SK-N-SH treated with all-trans-retinoic acid at 6 μM for 48 hours (cell line): ENCODE measurements around the gene THOC7.

Experiments used
- ATAC-seq: fragments of 200-7000 bp; cut with Tn5 transposase; 3 replicates; pipeline ENCODE4 v1.9.1; 2020; ENCODE audit warnings: mild to moderate bottlenecking, moderate library complexity
- ARNTL ChIP-seq: fragments of 450-650 bp; formaldehyde crosslinking; IDR thresholded peaks from 2 replicates; pipeline ENCODE4 v1.5.0; 2020; ENCODE audit warnings: low read depth, mild to moderate bottlenecking, moderate library complexity, borderline replicate concordance
- BACH2 ChIP-seq: fragments of 250-450 bp; sonication (Bioruptor Pico); IDR thresholded peaks from 2 replicates; pipeline ENCODE4 v1.9.0; 2021; ENCODE audit warnings: mild to moderate bottlenecking, borderline replicate concordance
- CSDC2 ChIP-seq: fragments of 250-450 bp; sonication (Bioruptor Pico); IDR thresholded peaks from 2 replicates; pipeline ENCODE4 v1.5.0; 2020; ENCODE audit warnings: mild to moderate bottlenecking, moderate library complexity
- ESRRG ChIP-seq: fragments of 250-450 bp; sonication (Bioruptor Pico); IDR thresholded peaks from 2 replicates; pipeline ENCODE4 v1.6.1; 2021; ENCODE audit warnings: mild to moderate bottlenecking
- GLIS3 ChIP-seq: fragments of 250-450 bp; sonication (Bioruptor Pico); IDR thresholded peaks from 2 replicates; pipeline ENCODE4 v1.5.0; 2020; ENCODE audit warnings: mild to moderate bottlenecking, moderate library complexity
- ISL1 ChIP-seq: fragments of 250-450 bp; sonication (Bioruptor Pico); IDR thresholded peaks from 2 replicates; pipeline ENCODE4 v2.1.2; 2022; ENCODE audit warnings: mild to moderate bottlenecking, moderate library complexity
- OSR1 ChIP-seq: fragments of 250-450 bp; sonication (Bioruptor Pico); IDR thresholded peaks from 2 replicates; pipeline ENCODE4 v1.8.0; 2022; ENCODE audit warnings: moderate library complexity, mild to moderate bottlenecking, inconsistent platforms
- PATZ1 ChIP-seq: fragments of 250-450 bp; sonication (Bioruptor Pico); IDR thresholded peaks from 2 replicates; pipeline ENCODE4 v1.8.0; 2020; ENCODE audit warnings: mild to moderate bottlenecking, moderate library complexity, borderline replicate concordance
- POU6F1 ChIP-seq: fragments of 250-450 bp; sonication (Bioruptor Pico); IDR thresholded peaks from 2 replicates; pipeline ENCODE4 v1.8.0; 2021; ENCODE audit warnings: low read depth, mild to moderate bottlenecking, moderate library complexity, borderline replicate concordance
- PPARA ChIP-seq: fragments of 250-450 bp; sonication (Bioruptor Pico); IDR thresholded peaks from 2 replicates; pipeline ENCODE4 v1.5.0; 2020; ENCODE audit warnings: mild to moderate bottlenecking, borderline replicate concordance
- RARB ChIP-seq: fragments of 250-450 bp; sonication (Bioruptor Pico); IDR thresholded peaks from 2 replicates; pipeline ENCODE4 v1.8.0; 2021; ENCODE audit warnings: mild to moderate bottlenecking, moderate library complexity
- SNAI2 ChIP-seq: fragments of 250-450 bp; sonication (Bioruptor Pico); IDR thresholded peaks from 2 replicates; pipeline ENCODE4 v1.5.0; 2020; ENCODE audit warnings: mild to moderate bottlenecking, moderate library complexity
- TCF4 ChIP-seq: fragments of 250-450 bp; sonication (Bioruptor Pico); IDR thresholded peaks from 2 replicates; pipeline ENCODE4 v1.8.0; 2021; ENCODE audit warnings: mild to moderate bottlenecking, moderate library complexity, borderline replicate concordance
- TOX ChIP-seq: fragments of 250-450 bp; sonication (Bioruptor Pico); IDR thresholded peaks from 2 replicates; pipeline ENCODE4 v1.8.0; 2021; ENCODE audit warnings: mild to moderate bottlenecking, moderate library complexity, borderline replicate concordance
- TSHZ2 ChIP-seq: fragments of 250-450 bp; sonication (Bioruptor Pico); IDR thresholded peaks from 2 replicates; pipeline ENCODE4 v1.5.0; 2020; ENCODE audit warnings: mild to moderate bottlenecking, moderate library complexity
- ZC3H10 ChIP-seq: fragments of 250-450 bp; sonication (Bioruptor Pico); IDR thresholded peaks from 2 replicates; pipeline ENCODE4 v1.5.1; 2021; ENCODE audit warnings: mild to moderate bottlenecking, moderate library complexity
- ZFP30 ChIP-seq: fragments of 450-650 bp; formaldehyde crosslinking; IDR thresholded peaks from 2 replicates; pipeline ENCODE4 v1.5.0; 2022; ENCODE audit warnings: mild to moderate bottlenecking, moderate library complexity
- ZNF565 ChIP-seq: fragments of 450-650 bp; formaldehyde crosslinking; conservative IDR thresholded peaks from 2 replicates; pipeline ENCODE4 v1.5.0; 2020; ENCODE audit warnings: low read depth, mild to moderate bottlenecking, moderate library complexity
- ZNF8 ChIP-seq: fragments of 450-650 bp; formaldehyde crosslinking; IDR thresholded peaks from 2 replicates; pipeline ENCODE4 v1.5.0; 2020; ENCODE audit warnings: mild to moderate bottlenecking, moderate library complexity
- TF ChIP-seq, protein P1 (sequence below): fragments of 250-450 bp; sonication (Bioruptor Pico); IDR thresholded peaks from 2 replicates; pipeline ENCODE4 v1.5.1; 2021; ENCODE audit warnings: mild to moderate bottlenecking, moderate library complexity
- TF ChIP-seq, protein P2 (sequence below): fragments of 250-450 bp; sonication (Bioruptor Pico); IDR thresholded peaks from 2 replicates; pipeline ENCODE4 v1.5.1; 2020; ENCODE audit warnings: low read depth, mild to moderate bottlenecking, moderate library complexity

The THOC7 gene

GRCh38 chr3:63910891-63911290 lies 47.3 kb upstream of the THOC7 start:
- TF ChIP-seq, protein P1, sequence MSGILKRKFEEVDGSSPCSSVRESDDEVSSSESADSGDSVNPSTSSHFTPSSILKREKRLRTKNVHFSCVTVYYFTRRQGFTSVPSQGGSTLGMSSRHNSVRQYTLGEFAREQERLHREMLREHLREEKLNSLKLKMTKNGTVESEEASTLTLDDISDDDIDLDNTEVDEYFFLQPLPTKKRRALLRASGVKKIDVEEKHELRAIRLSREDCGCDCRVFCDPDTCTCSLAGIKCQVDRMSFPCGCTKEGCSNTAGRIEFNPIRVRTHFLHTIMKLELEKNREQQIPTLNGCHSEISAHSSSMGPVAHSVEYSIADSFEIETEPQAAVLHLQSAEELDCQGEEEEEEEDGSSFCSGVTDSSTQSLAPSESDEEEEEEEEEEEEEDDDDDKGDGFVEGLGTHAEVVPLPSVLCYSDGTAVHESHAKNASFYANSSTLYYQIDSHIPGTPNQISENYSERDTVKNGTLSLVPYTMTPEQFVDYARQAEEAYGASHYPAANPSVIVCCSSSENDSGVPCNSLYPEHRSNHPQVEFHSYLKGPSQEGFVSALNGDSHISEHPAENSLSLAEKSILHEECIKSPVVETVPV (CRISPR knock-in tag): no peak
- TF ChIP-seq ARNTL (CRISPR knock-in tag) (no peak), BACH2 (CRISPR knock-in tag) (no peak), ZNF565 (CRISPR knock-in tag) (no peak), ZNF8 (CRISPR knock-in tag) (no peak), ZFP30 (CRISPR knock-in tag) (no peak), CSDC2 (CRISPR knock-in tag) (no peak), ISL1 (CRISPR knock-in tag) (no peak), ESRRG (CRISPR knock-in tag) (no peak)
- no peak for ATAC-seq

- no peak for TF ChIP-seq BACH2 (CRISPR knock-in tag)
- ATAC-seq: no peak
Observed at GRCh38 chr3:63910001-63910400, 46.4 kb upstream of the THOC7 start.

DNA sequence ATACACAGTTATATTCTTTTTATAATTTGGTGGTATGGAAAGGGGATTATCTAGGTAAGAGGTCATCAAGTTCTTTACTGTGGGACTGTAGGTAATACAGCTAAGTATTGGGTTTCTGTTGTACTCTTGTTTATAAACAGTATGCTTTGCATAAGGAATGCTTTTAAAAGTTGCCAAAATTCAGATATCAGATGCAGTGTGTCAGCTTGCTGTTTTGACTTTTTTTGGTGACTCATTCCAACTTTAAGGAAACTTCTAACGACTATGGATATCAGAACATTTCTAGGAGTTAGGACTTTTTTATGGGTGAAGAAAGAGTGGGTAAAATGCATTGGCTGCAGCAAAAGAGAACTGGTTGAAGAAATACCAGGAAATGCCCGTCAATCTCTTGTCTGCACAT lies 45.8 kb upstream of the THOC7 start:
- TF ChIP-seq SNAI2 (CRISPR knock-in tag) (no peak), TCF4 (CRISPR knock-in tag) (no peak), ZNF8 (CRISPR knock-in tag) (no peak), ZFP30 (CRISPR knock-in tag) (no peak), GLIS3 (no peak), CSDC2 (CRISPR knock-in tag) (no peak), ARNTL (CRISPR knock-in tag) (no peak), BACH2 (CRISPR knock-in tag) (no peak), PATZ1 (no peak), ZC3H10 (CRISPR knock-in tag) (no peak), RARB (no peak), ZNF565 (CRISPR knock-in tag) (no peak), POU6F1 (CRISPR knock-in tag) (no peak), PPARA (CRISPR knock-in tag) (no peak), ISL1 (CRISPR knock-in tag) (no peak), TOX (CRISPR knock-in tag) (no peak), OSR1 (CRISPR knock-in tag) (no peak)
- TF ChIP-seq, protein P2, sequence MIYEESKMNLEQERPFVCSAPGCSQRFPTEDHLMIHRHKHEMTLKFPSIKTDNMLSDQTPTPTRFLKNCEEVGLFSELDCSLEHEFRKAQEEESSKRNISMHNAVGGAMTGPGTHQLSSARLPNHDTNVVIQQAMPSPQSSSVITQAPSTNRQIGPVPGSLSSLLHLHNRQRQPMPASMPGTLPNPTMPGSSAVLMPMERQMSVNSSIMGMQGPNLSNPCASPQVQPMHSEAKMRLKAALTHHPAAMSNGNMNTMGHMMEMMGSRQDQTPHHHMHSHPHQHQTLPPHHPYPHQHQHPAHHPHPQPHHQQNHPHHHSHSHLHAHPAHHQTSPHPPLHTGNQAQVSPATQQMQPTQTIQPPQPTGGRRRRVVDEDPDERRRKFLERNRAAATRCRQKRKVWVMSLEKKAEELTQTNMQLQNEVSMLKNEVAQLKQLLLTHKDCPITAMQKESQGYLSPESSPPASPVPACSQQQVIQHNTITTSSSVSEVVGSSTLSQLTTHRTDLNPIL (CRISPR knock-in tag): no peak
- TF ChIP-seq, protein P1 (CRISPR knock-in tag): no peak
- ATAC-seq: no peak

GRCh38 chr3:63908776-63909175 lies 45.2 kb upstream of the THOC7 start:
- ATAC-seq: no peak
- TF ChIP-seq CSDC2 (CRISPR knock-in tag): no peak
- no peak for TF ChIP-seq POU6F1 (CRISPR knock-in tag)
- no peak for TF ChIP-seq TSHZ2 (CRISPR knock-in tag)
- TF ChIP-seq, protein P2 (CRISPR knock-in tag): no peak
- no peak for TF ChIP-seq TCF4 (CRISPR knock-in tag)
- no peak for TF ChIP-seq ISL1 (CRISPR knock-in tag)
- no peak for TF ChIP-seq ZNF565 (CRISPR knock-in tag)
- TF ChIP-seq RARB: no peak
- no peak for TF ChIP-seq ZFP30 (CRISPR knock-in tag)
- no peak for TF ChIP-seq TOX (CRISPR knock-in tag)
